GM12872 (cell line): ENCODE results near the gene TAS2R43.

ENCODE experiments used
- CTCF ChIP-seq: IDR thresholded peaks from 3 replicates; pipeline ENCODE4 v1.5.1; 2011; ENCODE audit warnings: low read depth, mild to moderate bottlenecking, low read length, moderate library complexity; ENCODE audit not compliant: insufficient read depth

The TAS2R43 gene

GRCh38 chr12:11108862-11109261 is 16.7 kb upstream of the TAS2R43 start:
- TF ChIP-seq CTCF = no peak

GRCh38 chr12:11107719-11108118 is 15.6 kb upstream of the TAS2R43 start:
- no peak for TF ChIP-seq CTCF

DNA sequence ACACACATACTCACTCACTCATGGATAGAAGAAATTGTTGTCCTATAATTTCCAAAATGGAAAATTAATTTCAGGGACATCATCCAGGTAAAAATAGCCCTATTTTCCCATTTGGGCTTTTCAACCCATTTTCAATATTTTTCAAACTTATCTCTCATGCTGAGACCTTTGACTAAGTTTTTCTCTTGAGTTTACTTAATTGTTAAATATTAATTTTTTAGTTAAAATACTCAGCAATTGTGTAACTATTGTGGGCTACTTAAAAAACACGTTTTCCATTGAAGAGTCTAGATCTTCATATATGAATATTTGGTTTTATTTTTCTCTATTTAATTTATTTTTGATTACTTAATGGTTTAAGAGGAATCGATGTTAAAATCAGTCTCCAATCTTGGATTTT is 14.2 kb upstream of the TAS2R43 start:
- no peak for TF ChIP-seq CTCF

- TF ChIP-seq CTCF = no peak
Measured at GRCh38 chr12:11105546-11105945, 13.4 kb upstream of the TAS2R43 start.

GRCh38 chr12:11089246-11089645 is 2.9 kb downstream of the TAS2R43 start:
- no peak for TF ChIP-seq CTCF

DNA sequence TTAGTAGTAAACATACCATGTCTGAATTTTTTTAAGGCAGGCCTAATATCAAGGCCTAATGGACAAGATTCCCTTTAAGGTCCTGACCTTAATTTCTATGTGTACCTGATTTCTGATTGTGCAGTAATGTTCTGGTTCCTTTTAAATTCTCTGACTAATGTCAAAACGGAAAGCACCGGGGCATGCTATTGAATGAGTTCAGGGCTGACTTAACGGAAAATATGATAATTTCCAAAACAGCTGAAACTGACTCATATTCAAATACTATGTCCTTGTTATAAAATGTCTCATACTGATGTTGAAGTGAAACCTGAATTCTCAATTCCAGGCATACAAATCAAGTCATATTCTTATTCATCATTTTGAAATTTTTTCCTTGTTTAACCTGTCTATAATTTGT is 6.7 kb downstream of the TAS2R43 start:
- TF ChIP-seq CTCF = no peak

DNA sequence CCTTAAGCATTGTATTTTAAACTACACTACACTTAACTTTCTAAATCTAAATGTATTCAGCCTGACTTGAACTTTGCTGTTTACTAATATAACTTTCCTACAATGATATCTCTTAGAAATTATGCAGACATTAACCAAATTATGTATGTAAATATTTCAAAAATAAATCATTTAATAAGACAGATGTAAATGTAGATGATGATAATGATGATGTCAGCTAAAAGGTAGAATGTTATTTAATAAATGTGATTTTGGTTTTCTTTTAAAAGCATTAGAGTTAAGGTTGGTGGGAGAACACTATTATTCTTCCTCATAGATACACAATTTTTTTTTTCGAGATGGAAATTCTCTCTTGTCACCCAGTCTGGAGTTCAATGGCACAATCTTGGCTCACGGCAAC is 10.1 kb downstream of the TAS2R43 start:
- TF ChIP-seq CTCF = no peak

DNA sequence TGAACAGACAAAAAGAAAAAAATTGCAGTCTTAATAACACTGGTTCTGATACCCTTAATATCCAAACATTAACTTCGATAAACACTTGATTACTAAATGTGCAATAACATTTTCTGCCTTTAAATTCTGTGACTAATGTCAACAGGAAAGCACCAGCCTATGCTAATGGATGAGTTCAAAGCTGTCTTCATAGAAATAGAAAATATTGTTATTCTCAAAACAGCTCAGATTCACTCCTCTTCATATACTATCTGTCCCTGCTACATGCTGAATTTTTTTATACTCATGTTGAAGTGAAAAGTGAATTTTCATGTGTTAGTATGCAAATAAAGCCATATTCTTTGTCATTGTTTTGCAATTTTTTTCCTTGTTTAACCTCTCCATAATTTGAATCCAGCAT is 13.9 kb downstream of the TAS2R43 start:
- no peak for TF ChIP-seq CTCF
